HG03378 (cell line): ENCODE data around the gene CD7.

Source experiments
- ATAC-seq: cut with Tn5 transposase; IDR thresholded peaks from one replicate; pipeline ENCODE4 v1.9.1; 2021; ENCODE audit warnings: mild to moderate bottlenecking, moderate library complexity; ENCODE audit not compliant: unreplicated experiment

The CD7 gene

GRCh38 chr17:82266142-82266541 lies 51.3 kb downstream of the CD7 start:
- ATAC-seq: no peak
